Endothelial cell (in vitro differentiated cells): Measurements from ENCODE around the gene ANXA4. TPM values are rescaled to one million over a fixed set of nuclear protein-coding genes. Genes with fewer than 3 reads are reported as not detected.

ENCODE experiments used
- DNase-seq: peaks from one replicate; pipeline ENCODE4 v3.0.0; 2021; ENCODE audit warnings: low spot score
- H3K27ac Mint-ChIP-seq: one replicate; pipeline ENCODE4 v1.8.0; 2021; ENCODE audit warnings: mixed read lengths, inconsistent platforms; ENCODE audit not compliant: unreplicated experiment
- H3K27me3 Mint-ChIP-seq: one replicate; pipeline ENCODE4 v1.8.0; 2021; ENCODE audit warnings: mild to moderate bottlenecking, moderate library complexity, mixed read lengths, inconsistent platforms; ENCODE audit not compliant: unreplicated experiment
- H3K36me3 Mint-ChIP-seq: one replicate; pipeline ENCODE4 v1.8.0; 2021; ENCODE audit warnings: mild to moderate bottlenecking, low read depth, mixed read lengths, inconsistent platforms; ENCODE audit not compliant: unreplicated experiment
- H3K4me1 Mint-ChIP-seq: one replicate; pipeline ENCODE4 v1.8.0; 2021; ENCODE audit warnings: mild to moderate bottlenecking, mixed read lengths, inconsistent platforms; ENCODE audit not compliant: unreplicated experiment
- H3K4me3 Mint-ChIP-seq: one replicate; pipeline ENCODE4 v1.8.0; 2021; ENCODE audit warnings: mild to moderate bottlenecking, mixed read lengths, inconsistent platforms; ENCODE audit not compliant: unreplicated experiment
- H3K9me3 Mint-ChIP-seq: one replicate; pipeline ENCODE4 v1.8.0; 2021; ENCODE audit warnings: mixed read lengths, inconsistent platforms; ENCODE audit not compliant: unreplicated experiment
- CTCF ChIP-seq: fragments of 200-600 bp; sonication (generic); IDR thresholded peaks from one replicate; pipeline ENCODE4 v1.5.0; 2021; ENCODE audit warnings: antibody characterized with exemption; ENCODE audit not compliant: unreplicated experiment
- total RNA-seq: library from RNA; stranded (reverse); fragmentation: NEBNext Ultra II Directional; extraction: Animal tissue kit (Norgen Biotek cat#: 25700); gene quantifications from one replicate; pipeline ENCODE4 v1.2.1, GENCODE V29; 2021; ENCODE audit not compliant: unreplicated experiment

Gene ANXA4
- total RNA-seq, 1 donor from 2014 or later, result 29.4 TPM

GRCh38 chr2:69789175-69789721 lies 47.3 kb downstream of the ANXA4 start:
- H3K27me3 Mint-ChIP-seq, result no peaks in the 10 kb centered on the region
- H3K36me3 Mint-ChIP-seq, result peaks cover 7% of the 10 kb centered on the region
- DNase-seq, result no peak
- peak overlapping the region; percentile 33 for H3K27ac Mint-ChIP-seq
- H3K4me1 Mint-ChIP-seq, result peaks cover 13% of the 10 kb centered on the region
- no peak for TF ChIP-seq CTCF
- H3K9me3 Mint-ChIP-seq, result no peaks in the 10 kb centered on the region
- H3K4me3 Mint-ChIP-seq, result peak overlapping the region; percentile 25

GRCh38 chr2:69789772-69790600 lies 48.1 kb downstream of the ANXA4 start:
- no peak for DNase-seq
- Mint-ChIP-seq H3K4me1 (peaks cover 17% of the 10 kb centered on the region), H3K9me3 (no peaks in the 10 kb centered on the region), H3K27me3 (no peaks in the 10 kb centered on the region), H3K36me3 (peaks cover 7% of the 10 kb centered on the region), H3K4me3 (no peak overlapping the region), H3K27ac (peak overlapping the region; percentile 71)
- TF ChIP-seq CTCF, result no peak

GRCh38 chr2:69790601-69790959 lies 48.6 kb downstream of the ANXA4 start:
- H3K36me3 Mint-ChIP-seq, result peaks cover 7% of the 10 kb centered on the region
- H3K4me3 Mint-ChIP-seq, result no peak overlapping the region
- H3K27me3 Mint-ChIP-seq, result no peaks in the 10 kb centered on the region
- DNase-seq, result no peak
- H3K9me3 Mint-ChIP-seq, result no peaks in the 10 kb centered on the region
- H3K4me1 Mint-ChIP-seq, result peaks cover 17% of the 10 kb centered on the region
- no peak overlapping the region for H3K27ac Mint-ChIP-seq
- no peak for TF ChIP-seq CTCF

GRCh38 chr2:69791045-69791444 lies 49.1 kb downstream of the ANXA4 start:
- Mint-ChIP-seq H3K4me1 (peaks cover 17% of the 10 kb centered on the region), H3K4me3 (no peak overlapping the region), H3K36me3 (peaks cover 7% of the 10 kb centered on the region), H3K27ac (no peak overlapping the region), H3K9me3 (no peaks in the 10 kb centered on the region), H3K27me3 (no peaks in the 10 kb centered on the region)
- no peak for TF ChIP-seq CTCF
- no peak for DNase-seq

GRCh38 chr2:69796174-69796573 lies 54.2 kb downstream of the ANXA4 start:
- Mint-ChIP-seq H3K27ac (no peak overlapping the region), H3K9me3 (no peaks in the 10 kb centered on the region), H3K27me3 (no peaks in the 10 kb centered on the region), H3K4me3 (peak overlapping the region; percentile 6), H3K4me1 (peaks cover 19% of the 10 kb centered on the region), H3K36me3 (peaks cover 9% of the 10 kb centered on the region)
- TF ChIP-seq CTCF, result no peak
- DNase-seq, result no peak
